DOHH2 (cell line): ENCODE results near the gene SLC4A2.

Experiments used
- H3F3A ChIP-seq: fragments of 200-600 bp; sonication (generic), shearing (Covaris generic); 2 replicates; pipeline ENCODE4 v1.6.0; 2016; ENCODE audit warnings: antibody characterized with exemption, mild to moderate bottlenecking; ENCODE audit not compliant: control insufficient read depth, insufficient read depth
- H3K27ac ChIP-seq: fragments of 200-600 bp; sonication (generic); 2 replicates; pipeline ENCODE4 v1.5.1; 2014; ENCODE audit warnings: low read depth, mild to moderate bottlenecking, low read length, moderate library complexity
- H3K27me3 ChIP-seq: fragments of 200-600 bp; sonication (generic); 2 replicates; pipeline ENCODE4 v1.6.1; 2014; ENCODE audit warnings: mild to moderate bottlenecking, low read length, mixed read lengths; ENCODE audit not compliant: control insufficient read depth
- H3K36me3 ChIP-seq: fragments of 200-600 bp; sonication (generic); 2 replicates; pipeline ENCODE4 v1.6.1; 2014; ENCODE audit warnings: mild to moderate bottlenecking, low read length, moderate library complexity, mixed read lengths; ENCODE audit not compliant: control insufficient read depth
- H3K4me1 ChIP-seq: fragments of 200-600 bp; sonication (generic); 2 replicates; pipeline ENCODE4 v1.6.1; 2014; ENCODE audit warnings: mild to moderate bottlenecking, low read length, mixed read lengths; ENCODE audit not compliant: control insufficient read depth
- H3K4me2 ChIP-seq: fragments of 200-600 bp; sonication (generic); 2 replicates; pipeline ENCODE4 v1.6.0; 2014; ENCODE audit warnings: mild to moderate bottlenecking, low read length, moderate library complexity
- H3K4me3 ChIP-seq: fragments of 200-600 bp; sonication (generic); 2 replicates; pipeline ENCODE4 v1.5.1; 2014; ENCODE audit warnings: mild to moderate bottlenecking, low read length, mixed read lengths
- H3K79me2 ChIP-seq: fragments of 200-600 bp; sonication (generic); 2 replicates; pipeline ENCODE4 v1.6.1; 2014; ENCODE audit warnings: mild to moderate bottlenecking, low read length, mixed read lengths; ENCODE audit not compliant: control insufficient read depth
- H3K9me2 ChIP-seq: fragments of 200-600 bp; sonication (generic); replicated peaks from 2 replicates; pipeline ENCODE4 v1.6.1; 2014; ENCODE audit warnings: mild to moderate bottlenecking, low read length, mixed read lengths; ENCODE audit not compliant: control insufficient read depth
- H3K9me3 ChIP-seq: fragments of 200-600 bp; sonication (generic); 2 replicates; pipeline ENCODE4 v1.6.1; 2014; ENCODE audit warnings: antibody characterized with exemption, low read length, mixed read lengths; ENCODE audit not compliant: control insufficient read depth, insufficient read depth
- H4K20me1 ChIP-seq: fragments of 200-600 bp; sonication (generic); 2 replicates; pipeline ENCODE4 v1.6.0; 2014; ENCODE audit warnings: low read depth, mild to moderate bottlenecking, antibody characterized with exemption, low read length, moderate library complexity; ENCODE audit not compliant: control insufficient read depth, insufficient read depth
- EZH2phosphoT487 ChIP-seq: fragments of 200-600 bp; sonication (generic); IDR thresholded peaks from 2 replicates; pipeline ENCODE4 v1.6.1; 2017; ENCODE audit warnings: borderline replicate concordance, mild to moderate bottlenecking, antibody characterized with exemption, low read length, moderate library complexity, mixed read lengths
- TF ChIP-seq, protein P1 (sequence below): fragments of 200-600 bp; sonication (generic); IDR thresholded peaks from one replicate; pipeline ENCODE4 v1.5.1; 2014; ENCODE audit warnings: antibody characterized with exemption, mild to moderate bottlenecking, low read depth, low read length; ENCODE audit not compliant: poor library complexity, severe bottlenecking

SLC4A2 gene

DNA sequence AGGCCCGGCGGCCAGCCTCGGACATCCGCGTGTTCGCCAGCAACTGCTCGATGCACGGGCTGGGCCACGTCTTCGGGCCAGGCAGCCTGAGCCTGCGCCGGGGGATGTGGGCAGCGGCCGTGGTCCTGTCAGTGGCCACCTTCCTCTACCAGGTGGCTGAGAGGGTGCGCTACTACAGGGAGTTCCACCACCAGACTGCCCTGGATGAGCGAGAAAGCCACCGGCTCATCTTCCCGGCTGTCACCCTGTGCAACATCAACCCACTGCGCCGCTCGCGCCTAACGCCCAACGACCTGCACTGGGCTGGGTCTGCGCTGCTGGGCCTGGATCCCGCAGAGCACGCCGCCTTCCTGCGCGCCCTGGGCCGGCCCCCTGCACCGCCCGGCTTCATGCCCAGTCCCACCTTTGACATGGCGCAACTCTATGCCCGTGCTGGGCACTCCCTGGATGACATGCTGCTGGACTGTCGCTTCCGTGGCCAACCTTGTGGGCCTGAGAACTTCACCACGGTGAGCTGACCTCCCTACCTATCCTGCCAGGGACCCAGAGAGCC, 10.4 kb upstream of the SLC4A2 start:
- no peak overlapping the region for H3K27ac ChIP-seq
- H3F3A ChIP-seq: no peaks in the 10 kb centered on the region

DNA sequence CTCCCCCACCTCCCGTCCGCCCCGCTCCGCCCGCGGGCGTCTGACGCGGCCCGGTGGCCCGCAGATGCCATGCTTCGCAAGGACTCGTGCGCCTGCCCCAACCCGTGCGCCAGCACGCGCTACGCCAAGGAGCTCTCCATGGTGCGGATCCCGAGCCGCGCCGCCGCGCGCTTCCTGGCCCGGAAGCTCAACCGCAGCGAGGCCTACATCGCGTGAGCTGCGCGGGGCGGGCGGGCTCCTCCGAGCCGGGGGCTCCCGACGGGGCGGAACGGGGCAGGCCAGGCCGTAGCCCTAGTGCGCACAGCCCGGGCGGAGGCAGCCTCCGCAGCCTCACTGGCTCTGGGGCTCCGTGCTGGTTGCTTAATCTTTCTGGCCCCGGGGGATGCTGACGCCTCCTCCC, 8.3 kb upstream of the SLC4A2 start:
- Histone ChIP-seq H3K4me2 (peak overlapping the region; percentile 11; the same call in 1 of the 2 replicates), H3F3A (no peaks in the 10 kb centered on the region), H3K36me3 (no peaks in the 10 kb centered on the region), H3K27ac (no peak overlapping the region), H4K20me1 (no peaks in the 10 kb centered on the region), H3K79me2 (no peaks in the 10 kb centered on the region), H3K4me3 (no peak overlapping the region), H3K4me1 (0 out of 2 replicates have a peak, but pooled peaks cover 5% of the 10 kb centered on the region), H3K9me2 (no peaks in the 10 kb centered on the region), H3K9me3 (no peaks in the 10 kb centered on the region), H3K27me3 (peaks cover 11% of the 10 kb centered on the region; the same call in 1 of the 2 replicates)
- no peak for TF ChIP-seq EZH2phosphoT487
- TF ChIP-seq, protein P1, sequence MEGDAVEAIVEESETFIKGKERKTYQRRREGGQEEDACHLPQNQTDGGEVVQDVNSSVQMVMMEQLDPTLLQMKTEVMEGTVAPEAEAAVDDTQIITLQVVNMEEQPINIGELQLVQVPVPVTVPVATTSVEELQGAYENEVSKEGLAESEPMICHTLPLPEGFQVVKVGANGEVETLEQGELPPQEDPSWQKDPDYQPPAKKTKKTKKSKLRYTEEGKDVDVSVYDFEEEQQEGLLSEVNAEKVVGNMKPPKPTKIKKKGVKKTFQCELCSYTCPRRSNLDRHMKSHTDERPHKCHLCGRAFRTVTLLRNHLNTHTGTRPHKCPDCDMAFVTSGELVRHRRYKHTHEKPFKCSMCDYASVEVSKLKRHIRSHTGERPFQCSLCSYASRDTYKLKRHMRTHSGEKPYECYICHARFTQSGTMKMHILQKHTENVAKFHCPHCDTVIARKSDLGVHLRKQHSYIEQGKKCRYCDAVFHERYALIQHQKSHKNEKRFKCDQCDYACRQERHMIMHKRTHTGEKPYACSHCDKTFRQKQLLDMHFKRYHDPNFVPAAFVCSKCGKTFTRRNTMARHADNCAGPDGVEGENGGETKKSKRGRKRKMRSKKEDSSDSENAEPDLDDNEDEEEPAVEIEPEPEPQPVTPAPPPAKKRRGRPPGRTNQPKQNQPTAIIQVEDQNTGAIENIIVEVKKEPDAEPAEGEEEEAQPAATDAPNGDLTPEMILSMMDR: no peak

More for the DNA sequence above, 10.4 kb upstream of the SLC4A2 start:
- Histone ChIP-seq H3K9me3 (no peaks in the 10 kb centered on the region), H3K36me3 (no peaks in the 10 kb centered on the region), H3K4me2 (no peak overlapping the region), H4K20me1 (no peaks in the 10 kb centered on the region), H3K27me3 (peaks cover 11% of the 10 kb centered on the region; the same call in 1 of the 2 replicates), H3K79me2 (no peaks in the 10 kb centered on the region), H3K9me2 (no peaks in the 10 kb centered on the region), H3K4me1 (0 out of 2 replicates have a peak, but pooled peaks cover 5% of the 10 kb centered on the region), H3K4me3 (no peak overlapping the region)
- no peak for TF ChIP-seq EZH2phosphoT487
- TF ChIP-seq, protein P1: no peak

DNA sequence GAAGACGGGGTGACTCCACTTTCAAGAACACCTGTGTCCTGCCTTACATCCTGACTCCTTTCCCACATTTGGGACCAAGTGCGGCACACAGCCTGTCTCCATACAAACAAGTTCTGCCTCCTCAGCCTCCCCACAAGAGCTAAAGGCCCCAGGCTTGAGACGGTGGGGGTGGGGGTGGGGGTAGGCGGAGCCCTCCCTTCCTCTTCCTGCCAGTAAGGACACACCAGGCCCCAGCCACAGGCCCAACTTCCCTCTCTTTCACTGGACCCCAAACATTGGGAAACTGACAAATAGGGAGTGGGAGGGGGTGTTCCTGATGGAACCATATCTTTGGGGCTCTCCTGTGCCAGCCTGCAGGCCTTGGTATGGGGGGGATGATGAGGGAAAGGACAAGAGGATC, 6.3 kb upstream of the SLC4A2 start:
- H3F3A ChIP-seq: no peaks in the 10 kb centered on the region
- no peaks in the 10 kb centered on the region for H3K79me2 ChIP-seq
- TF ChIP-seq EZH2phosphoT487: no peak
- TF ChIP-seq, protein P1: no peak
- no peak overlapping the region for H3K4me2 ChIP-seq
- H3K27me3 ChIP-seq: peaks cover 11% of the 10 kb centered on the region; the same call in 1 of the 2 replicates
- no peaks in the 10 kb centered on the region for H3K36me3 ChIP-seq
- no peak overlapping the region for H3K27ac ChIP-seq
- no peaks in the 10 kb centered on the region for H3K9me2 ChIP-seq
- H4K20me1 ChIP-seq: no peaks in the 10 kb centered on the region
- no peak overlapping the region for H3K4me3 ChIP-seq
- H3K4me1 ChIP-seq: peaks cover 13% of the 10 kb centered on the region
- no peaks in the 10 kb centered on the region for H3K9me3 ChIP-seq
